GM19023 (cell line): ENCODE measurements around the gene INO80C.
"Not testable (repeated sequence)": the region's sequence is repeated elsewhere in the genome, so short reads cannot be mapped to it uniquely, and the experiment has no call there.

Source experiments
- ATAC-seq: cut with Tn5 transposase; IDR thresholded peaks from one replicate; pipeline ENCODE4 v1.9.1; 2021; ENCODE audit warnings: mild to moderate bottlenecking, moderate library complexity; ENCODE audit not compliant: unreplicated experiment

Gene INO80C

GRCh38 chr18:35489913-35490490, 7.8 kb downstream of the INO80C start:
- ATAC-seq: no peak

GRCh38 chr18:35489281-35489680, 8.5 kb downstream of the INO80C start:
- ATAC-seq: not testable (repeated sequence)

DNA sequence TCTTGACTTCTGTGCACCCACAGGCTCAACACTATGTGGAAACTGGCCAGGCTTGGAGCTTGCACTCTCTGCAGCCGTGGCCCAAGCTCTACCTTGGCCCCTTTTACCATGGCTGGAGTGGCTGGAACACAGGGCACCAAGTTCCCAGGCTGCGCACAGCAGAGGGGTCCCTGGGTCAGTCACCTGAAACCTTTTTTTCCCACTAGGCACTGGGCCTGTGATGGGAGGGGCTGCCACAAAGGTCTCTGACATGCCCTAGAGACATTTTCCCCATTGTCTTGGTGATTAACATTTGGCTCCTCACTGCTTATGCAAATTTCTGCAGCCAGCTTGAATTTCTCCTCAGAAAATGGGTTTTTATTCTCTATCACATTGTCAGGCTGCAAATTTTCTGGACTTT, 9.4 kb downstream of the INO80C start:
- not testable (repeated sequence) for ATAC-seq

DNA sequence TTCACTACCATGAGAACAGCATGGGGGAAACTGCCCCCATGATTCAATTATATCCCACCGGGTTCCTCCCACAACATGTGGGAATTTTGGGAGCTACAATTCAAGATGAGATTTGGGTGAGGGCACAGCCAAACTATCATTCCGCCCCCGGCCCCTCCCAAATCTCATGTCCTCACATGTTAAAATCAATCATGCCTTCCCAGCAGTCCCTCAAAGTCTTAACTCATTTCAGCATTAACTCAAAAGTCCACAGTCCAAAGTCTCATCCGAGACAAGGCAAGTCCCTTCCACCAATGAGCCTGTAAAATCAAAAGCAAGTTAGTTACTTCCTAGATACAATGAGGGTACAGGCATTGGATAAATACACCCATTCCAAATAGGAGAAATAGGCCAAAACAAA, 10.2 kb downstream of the INO80C start:
- not testable (repeated sequence) for ATAC-seq

DNA sequence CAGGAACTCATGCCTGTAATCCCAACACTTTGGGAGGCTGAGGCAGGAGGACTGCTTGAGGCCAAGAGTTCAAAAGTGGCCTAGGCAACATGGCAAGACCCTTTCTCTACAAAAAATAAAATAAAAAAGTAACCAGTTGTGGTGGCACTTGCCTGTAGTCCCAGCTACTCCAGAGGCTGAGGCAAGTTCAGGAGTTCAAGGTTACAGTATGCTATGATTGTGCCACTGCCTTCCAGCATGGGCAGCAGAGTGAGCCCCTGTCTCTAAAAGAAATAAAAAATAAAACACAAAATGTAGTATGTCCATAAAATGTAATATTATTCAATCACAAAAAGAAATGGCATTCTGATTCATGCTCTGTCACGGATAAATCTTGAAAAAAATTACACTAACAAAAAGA, 11.9 kb downstream of the INO80C start:
- ATAC-seq: no peak

DNA sequence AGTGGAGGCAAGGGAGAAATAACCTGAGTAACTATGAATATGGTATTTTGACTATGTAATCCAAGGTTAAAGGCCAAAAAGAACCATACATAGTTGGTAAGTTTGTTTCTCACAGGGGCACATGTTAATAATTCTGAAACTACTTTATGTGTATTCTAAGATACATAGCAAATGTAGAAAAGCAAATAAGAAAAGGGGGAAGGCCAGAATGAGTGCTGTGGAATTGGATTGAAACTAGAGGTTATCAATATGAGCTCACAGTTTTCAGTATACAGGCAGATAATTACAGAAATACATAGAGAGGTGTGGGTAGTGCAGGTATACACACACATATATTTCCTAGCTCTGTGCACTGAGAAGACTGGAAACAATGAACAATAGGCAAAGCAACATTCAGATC, 13.7 kb downstream of the INO80C start:
- ATAC-seq: peak; percentile 63

DNA sequence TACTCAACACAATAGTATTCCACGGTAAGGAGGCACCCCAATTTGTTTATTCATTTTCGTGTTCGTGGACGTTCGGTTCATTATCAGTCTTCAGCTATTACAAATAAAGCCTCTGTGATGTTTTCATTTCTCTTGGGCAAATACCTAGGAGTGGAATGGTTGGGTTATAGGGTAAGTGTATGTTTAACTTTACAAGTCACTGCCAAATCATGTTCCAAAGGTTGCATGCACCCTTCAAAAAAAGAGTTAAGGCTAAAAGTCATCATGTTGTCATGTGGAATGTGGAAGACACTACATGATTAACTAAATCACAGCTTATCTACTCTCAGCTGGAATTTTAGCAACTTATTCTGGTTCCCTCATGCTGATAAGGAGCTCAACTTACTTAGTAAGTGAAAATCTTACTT, 15.8 kb downstream of the INO80C start:
- no peak for ATAC-seq

DNA sequence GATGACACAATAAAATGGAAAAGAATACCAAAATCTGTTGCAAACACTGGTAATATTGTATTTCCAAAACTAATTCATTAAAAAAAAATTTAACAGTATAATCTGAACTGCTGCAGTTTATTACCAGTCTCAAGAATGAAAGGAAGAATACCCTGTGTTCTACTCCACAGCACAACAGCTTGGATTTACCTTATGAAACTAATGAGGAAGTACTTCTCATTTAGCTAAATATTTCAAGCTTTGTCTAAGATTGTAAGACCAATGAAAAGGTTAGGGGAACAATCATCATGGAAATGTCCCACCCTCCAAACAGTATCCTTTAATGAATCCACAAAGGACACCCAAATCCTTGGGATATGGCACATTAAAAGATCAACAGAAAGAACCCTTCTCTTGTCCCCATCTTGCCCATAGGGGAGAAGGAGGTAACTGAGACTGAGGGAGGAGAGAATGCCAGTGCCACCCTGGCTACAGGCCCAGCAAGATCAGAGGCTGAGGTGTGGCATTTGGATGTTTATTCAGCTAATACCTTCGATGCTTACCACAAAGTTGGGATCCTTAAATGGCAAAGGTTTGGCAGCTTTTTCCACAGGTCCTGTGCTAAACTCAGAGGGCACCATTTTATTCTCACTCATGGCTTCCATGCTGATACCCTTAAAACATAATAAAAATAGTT, 17.7 kb downstream of the INO80C start:
- no peak for ATAC-seq

- peak; percentile 58 for ATAC-seq
Measured at GRCh38 chr18:35478520-35479435, 19.0 kb downstream of the INO80C start.

DNA sequence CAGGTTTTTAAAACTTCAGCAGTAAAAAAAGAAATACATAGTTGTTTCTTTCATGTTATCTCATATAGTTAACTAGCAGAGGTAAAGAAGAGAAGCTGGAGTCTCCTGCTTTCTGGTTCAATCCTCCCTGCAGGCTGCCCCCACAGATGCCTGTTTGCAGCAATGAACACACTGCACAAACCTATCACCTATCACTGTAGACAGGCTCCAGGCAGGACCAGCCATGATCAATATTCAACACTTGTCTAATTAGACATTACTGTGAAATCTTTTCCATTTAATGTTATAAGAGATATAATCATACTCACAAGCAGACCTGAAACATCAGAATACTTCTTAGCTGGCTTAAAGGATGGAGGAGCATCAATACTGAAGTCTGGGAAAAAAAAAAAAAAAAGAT, 19.8 kb downstream of the INO80C start:
- no peak for ATAC-seq

DNA sequence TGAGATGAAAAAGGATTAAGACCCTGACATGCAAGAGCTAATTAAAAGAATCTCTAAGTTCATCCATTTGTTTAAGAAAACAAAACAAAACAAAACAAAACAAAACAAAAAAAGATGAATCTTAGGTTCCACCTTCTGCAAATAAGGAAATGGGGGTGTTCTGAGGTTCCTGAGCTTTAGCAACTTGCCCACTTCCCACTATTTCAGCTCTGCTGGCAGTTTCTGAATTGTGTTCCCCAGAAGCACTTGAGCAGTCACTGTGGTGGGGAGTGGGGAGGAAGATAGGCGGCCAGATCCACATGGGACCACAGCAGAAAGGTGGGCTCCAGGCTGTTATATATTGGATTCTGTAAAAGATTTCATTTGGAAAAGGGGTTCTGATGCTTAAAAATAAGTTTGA, 20.3 kb downstream of the INO80C start:
- no peak for ATAC-seq

DNA sequence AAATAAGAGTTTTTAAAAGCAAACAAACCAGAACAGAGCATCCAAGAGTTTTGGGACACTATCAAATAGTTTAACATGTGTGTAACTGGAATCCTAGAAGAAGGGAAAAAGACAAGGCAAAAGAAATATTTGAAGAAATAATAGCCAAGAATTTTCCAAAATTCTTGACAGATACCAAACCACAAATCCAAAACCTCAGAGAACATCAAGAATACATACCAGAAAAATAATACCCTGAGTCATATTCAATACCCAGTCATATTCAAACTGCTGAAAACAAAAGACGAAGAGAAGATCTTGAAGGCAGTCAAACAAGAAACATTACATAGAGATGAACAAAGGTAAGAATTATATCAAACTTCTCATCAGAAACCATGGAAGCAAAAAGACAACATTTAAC, 22.9 kb downstream of the INO80C start:
- ATAC-seq: no peak

DNA sequence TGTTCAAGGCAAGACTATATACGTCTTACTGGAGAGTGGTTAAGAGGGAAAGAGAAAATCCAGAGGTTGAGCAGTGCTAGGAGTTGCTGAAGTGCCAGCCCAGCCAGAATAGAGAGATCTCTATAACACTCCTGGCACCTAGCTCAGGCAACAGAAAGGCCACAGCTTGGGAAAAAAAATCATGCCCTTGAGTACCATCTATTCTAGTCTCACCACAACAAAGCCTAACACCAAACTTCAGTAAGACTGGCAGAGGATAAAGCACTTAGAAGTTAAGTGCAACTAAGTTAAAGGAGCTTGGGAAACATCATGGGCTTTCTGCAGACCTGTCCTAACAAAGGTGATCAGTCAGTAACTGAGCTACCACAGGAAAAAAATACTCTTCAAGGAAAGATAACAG, 24.2 kb downstream of the INO80C start:
- ATAC-seq: no peak

DNA sequence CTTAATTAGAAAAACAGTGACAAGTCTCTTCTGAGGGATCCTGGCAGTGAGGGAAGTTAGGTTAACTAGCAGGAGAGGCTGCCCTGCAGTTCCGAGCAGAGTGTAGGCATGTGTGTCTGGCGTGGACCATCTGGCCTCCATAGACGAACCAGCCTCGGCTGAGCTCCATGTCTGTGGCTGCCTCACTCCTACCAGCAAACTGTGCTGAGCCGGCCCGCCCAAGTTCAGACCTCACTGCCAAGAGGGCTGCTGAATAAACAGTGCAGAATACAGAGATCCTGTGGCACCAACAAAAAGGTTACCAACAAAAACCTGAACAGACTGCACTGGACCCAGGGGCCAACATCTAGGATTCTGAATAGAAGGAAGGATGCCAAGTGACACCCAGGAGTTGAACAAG, 27.3 kb downstream of the INO80C start:
- ATAC-seq: no peak

DNA sequence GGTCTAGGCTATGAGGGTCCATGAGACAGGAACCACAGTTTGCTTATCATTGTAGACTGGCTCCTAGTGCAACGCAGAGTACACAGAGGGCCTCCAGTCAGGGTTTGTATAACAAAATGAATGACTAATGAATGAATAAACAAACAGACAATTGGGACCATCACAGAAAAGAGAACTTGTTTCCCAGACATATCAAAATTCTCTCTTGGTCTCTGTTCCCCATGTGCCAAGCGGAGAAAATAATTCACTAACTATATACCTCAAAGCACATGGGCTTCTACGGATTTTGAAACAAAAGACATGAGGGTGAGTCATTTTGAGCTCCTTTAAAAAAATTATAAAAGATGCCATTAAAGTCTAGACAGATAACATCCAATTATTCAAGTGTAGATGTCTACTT, 28.0 kb downstream of the INO80C start:
- no peak for ATAC-seq

- no peak for ATAC-seq
Measured at GRCh38 chr18:35468711-35469110, 29.0 kb downstream of the INO80C start.

DNA sequence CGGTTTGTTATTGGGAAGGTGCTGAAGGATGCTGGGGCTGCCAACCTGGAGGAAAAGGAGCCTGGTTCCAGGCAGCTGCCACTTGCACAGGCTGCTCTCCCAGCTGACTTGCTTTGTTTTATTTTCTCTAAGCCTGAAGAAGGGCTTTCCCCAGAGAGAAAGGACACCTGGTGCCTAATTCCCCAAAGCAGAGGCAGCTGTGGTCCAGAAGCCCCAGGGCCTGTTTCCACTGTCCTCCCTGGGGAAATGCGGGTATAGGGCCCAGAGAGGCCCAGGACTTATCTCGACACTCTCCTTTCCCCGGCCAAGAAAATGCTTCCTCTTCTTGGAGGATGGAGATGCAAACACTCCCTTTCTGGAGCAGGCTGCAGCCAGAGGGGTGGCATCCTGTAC, 30.1 kb downstream of the INO80C start:
- ATAC-seq: peak; percentile 63

- peak; percentile 4 for ATAC-seq
Measured at GRCh38 chr18:35466815-35467623, 30.7 kb downstream of the INO80C start.

GRCh38 chr18:35466334-35466733, 31.4 kb downstream of the INO80C start:
- no peak for ATAC-seq

GRCh38 chr18:35465329-35465728, 32.4 kb downstream of the INO80C start:
- no peak for ATAC-seq

GRCh38 chr18:35464831-35465279, 32.9 kb downstream of the INO80C start:
- ATAC-seq: no peak
